ENCODE data around the gene RPGRIP1L.

GRCh38 chr16:53632526-53632925, 71.1 kb downstream of the RPGRIP1L start:
- no peak for TF ChIP-seq BHLHE40 (IDR thresholded peaks at IDR 0.05; ENCODE audit: low read length)
- TF ChIP-seq POLR2A (IDR thresholded peaks at IDR 0.05; ENCODE audit: insufficient read depth in 1 of 2, low read depth in 2 of 2, low read length in 2 of 2) = no peak
- no peak for TF ChIP-seq MED1 (CRISPR knock-in tag; IDR thresholded peaks at IDR 0.05)
- TF ChIP-seq ESRRA (CRISPR knock-in tag; IDR thresholded peaks at IDR 0.05; ENCODE audit: low read depth) = no peak
- TF ChIP-seq ZNF609 (CRISPR knock-in tag; IDR thresholded peaks at IDR 0.05; ENCODE audit: borderline replicate concordance) = no peak
- TF ChIP-seq ATF1 (CRISPR knock-in tag; IDR thresholded peaks at IDR 0.05) = no peak
- no peak for TF ChIP-seq RAD21 (CRISPR knock-in tag; IDR thresholded peaks at IDR 0.05)
- no peak for TF ChIP-seq REST (IDR thresholded peaks at IDR 0.05; ENCODE audit: borderline replicate concordance in 1 of 2, low read depth in 1 of 2, low read length in 2 of 2)
- TF ChIP-seq ZNF143 (CRISPR knock-in tag; IDR thresholded peaks at IDR 0.05) = no peak
- no peak for TF ChIP-seq EP300 (IDR thresholded peaks at IDR 0.05; ENCODE audit: low read depth in 2 of 2, low read length in 2 of 2)
- no peak for TF ChIP-seq EP300 (CRISPR knock-in tag; IDR thresholded peaks at IDR 0.05; ENCODE audit: borderline replicate concordance)
- TF ChIP-seq ZBTB40 (IDR thresholded peaks at IDR 0.05) = no peak
- no peak for TF ChIP-seq ZBTB40 (CRISPR knock-in tag; IDR thresholded peaks at IDR 0.05)
- no peak for TF ChIP-seq ZBTB14 (CRISPR knock-in tag; IDR thresholded peaks at IDR 0.05)
- TF ChIP-seq IRF2 (CRISPR knock-in tag; IDR thresholded peaks at IDR 0.05) = no peak
